RCC 7860 (cell line): Measurements from ENCODE around the gene ZNF397.

Experiments used
- DNase-seq: peaks from one replicate; pipeline ENCODE4 v3.0.0-alpha.2; 2015; ENCODE audit warnings: low spot score
- FAIRE-seq: peaks from 2 replicates; lab custom pipeline; 2012; peaks lifted over from hg19 to GRCh38; lab: Jason Lieb, UNC

Gene ZNF397

GRCh38 chr18:35245719-35246317 is 5.0 kb downstream of the ZNF397 start:
- no peak for FAIRE-seq
- no peak for DNase-seq

GRCh38 chr18:35246831-35247230 is 6.0 kb downstream of the ZNF397 start:
- no peak for DNase-seq
- FAIRE-seq, result no peak

DNA sequence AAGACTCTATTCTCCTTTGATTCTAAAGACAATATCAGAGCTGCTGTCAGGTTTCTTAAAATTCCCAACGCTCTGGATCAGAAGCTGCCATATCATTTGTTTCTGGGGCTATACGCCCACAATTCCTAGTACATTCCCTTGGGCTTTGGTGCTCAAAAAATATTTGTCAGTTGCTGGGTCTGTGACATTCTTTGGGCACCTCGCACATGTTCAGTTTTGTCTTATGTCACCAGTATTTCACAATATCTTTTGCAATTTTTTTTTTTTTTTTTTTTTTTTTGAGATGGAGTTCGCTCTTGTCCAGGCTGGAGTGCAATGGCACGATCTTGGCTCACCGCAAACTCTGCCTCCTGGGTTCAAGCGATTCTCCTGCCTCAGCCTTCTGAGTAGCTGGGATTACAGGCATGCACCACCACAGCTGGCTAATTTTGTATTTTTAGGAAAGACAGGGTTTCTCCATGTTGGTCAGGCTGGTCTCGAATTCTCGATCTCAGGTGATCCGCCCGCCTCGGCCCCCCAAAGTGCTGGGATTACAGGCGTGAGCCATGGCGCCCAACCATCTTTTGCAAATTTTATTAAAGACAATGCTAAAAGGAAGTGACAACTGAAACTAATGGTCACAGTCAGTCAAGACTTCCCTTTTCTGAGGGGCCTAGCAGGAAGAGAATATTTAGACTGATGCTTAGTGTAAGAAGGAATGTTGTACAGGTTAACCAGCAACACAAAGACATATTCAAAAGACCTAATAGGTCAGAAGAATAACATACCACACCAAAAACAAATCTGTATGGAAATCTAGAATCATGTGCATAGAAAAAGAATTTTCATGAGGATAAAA is 6.8 kb downstream of the ZNF397 start:
- FAIRE-seq (no peak), DNase-seq (no peak)

DNA sequence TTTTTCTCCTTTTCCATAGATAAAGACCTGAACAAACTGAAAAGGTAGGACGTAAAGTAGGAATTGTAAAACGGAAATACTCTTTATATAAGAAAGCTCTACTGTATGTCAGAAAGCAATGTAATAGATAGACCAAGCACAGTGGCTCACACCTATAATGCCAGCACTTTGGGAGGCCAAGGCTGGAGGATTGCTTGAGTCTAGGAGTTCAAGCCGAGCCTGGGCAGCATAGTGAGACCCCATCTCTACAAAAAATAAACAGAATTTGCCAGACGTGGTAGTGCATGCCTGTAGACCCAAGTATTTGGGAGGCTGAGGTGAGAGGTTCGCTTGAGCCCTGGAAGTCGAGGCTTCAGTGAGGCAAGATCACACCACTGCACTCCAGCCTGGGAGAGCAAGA is 7.6 kb downstream of the ZNF397 start:
- no peak for FAIRE-seq
- no peak for DNase-seq

DNA sequence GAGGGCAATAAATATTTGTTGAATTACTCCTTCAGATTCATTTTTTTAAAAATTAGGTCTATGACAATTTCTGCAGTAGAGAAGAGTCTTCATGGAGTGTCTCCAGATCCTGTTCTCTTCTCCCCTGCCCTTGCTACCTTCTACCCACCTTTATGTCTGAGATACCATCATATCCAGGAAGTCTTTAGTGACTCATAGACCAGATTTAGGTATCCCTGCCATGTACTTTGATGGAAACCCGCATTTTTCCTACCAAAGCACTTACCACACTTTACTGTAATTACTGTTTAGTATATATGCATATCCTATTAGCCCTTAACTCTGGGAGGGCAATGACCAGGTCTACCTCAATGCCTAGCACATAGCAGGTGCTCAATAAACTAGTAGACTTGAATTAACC is 11.6 kb downstream of the ZNF397 start:
- DNase-seq (no peak), FAIRE-seq (no peak)

GRCh38 chr18:35253655-35254287 is 12.9 kb downstream of the ZNF397 start:
- FAIRE-seq (no peak), DNase-seq (no peak)

- DNase-seq (no peak), FAIRE-seq (no peak)
Measured at GRCh38 chr18:35256947-35257346, 16.1 kb downstream of the ZNF397 start.

- DNase-seq (no peak), FAIRE-seq (no peak)
Measured at GRCh38 chr18:35264409-35264808, 23.6 kb downstream of the ZNF397 start.

- DNase-seq, result no peak
- no peak for FAIRE-seq
Measured at GRCh38 chr18:35267161-35267651, 26.4 kb downstream of the ZNF397 start.

DNA sequence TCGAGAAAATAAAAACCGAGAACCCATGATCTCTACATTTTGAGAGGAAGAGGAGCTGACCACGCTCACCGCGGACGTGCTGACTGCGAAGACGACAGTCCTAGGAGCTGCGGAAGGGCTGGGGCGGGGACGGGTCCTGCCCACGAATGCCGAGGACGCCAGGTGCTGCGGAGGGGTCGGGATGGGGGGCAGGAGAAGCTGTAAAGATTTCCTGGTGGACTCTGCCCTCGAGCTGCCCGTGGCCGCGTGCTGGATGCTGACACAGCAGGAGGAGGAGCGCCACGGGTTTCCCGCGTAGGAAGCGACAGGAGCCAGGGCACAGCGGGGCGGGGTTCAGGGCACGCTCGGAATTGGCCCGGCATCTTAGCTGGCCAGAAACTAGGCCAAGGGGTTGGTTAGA is 27.0 kb downstream of the ZNF397 start:
- DNase-seq, result no peak
- FAIRE-seq, result no peak

DNA sequence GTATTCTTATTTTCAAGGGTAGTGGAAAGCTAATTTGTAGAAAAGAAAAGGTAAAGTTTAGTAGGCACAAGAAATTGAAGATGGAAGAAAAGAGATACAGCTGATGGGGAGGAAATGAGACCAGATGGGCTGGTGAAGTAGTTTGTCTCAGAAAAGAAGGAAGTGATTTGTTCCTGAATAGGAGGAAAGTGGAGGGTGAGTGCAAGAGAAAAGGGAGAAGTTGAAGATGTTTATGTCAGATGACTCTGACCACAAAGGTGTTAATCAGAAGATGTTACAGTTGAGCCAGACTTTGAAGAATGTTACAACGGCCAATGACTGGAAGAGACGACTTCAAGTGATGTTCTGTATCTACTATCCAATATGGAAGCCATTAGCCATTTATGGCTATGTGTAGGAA is 28.0 kb downstream of the ZNF397 start:
- FAIRE-seq, result no peak

GRCh38 chr18:35271656-35272055 is 30.8 kb downstream of the ZNF397 start:
- no peak for DNase-seq
- FAIRE-seq, result no peak

More for the DNA sequence above, 28.0 kb downstream of the ZNF397 start:
- no peak for DNase-seq

DNA sequence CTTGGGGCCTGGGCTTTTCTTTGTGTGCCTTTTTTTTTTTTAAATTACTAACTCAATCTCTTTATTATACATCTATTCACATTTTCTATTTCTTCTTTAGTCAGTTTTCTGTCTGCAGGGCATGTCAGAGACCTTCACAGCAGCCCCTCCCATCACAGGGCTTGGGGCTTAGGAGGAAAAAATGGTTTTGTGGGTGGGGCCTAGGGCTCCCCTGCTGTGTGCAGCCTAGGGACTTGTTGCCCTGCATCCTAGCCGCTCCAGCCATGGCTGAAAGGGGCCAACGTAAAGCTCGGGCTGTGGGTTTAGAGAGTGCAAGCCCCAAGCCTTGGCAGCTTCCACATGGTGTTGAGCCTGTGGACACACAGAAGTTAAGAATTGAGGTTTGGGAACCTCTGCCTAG is 35.4 kb downstream of the ZNF397 start:
- FAIRE-seq, result no peak
- no peak for DNase-seq

- FAIRE-seq, result no peak
- no peak for DNase-seq
Measured at GRCh38 chr18:35277633-35278032, 36.8 kb downstream of the ZNF397 start.

- no peak for FAIRE-seq
- no peak for DNase-seq
Measured at GRCh38 chr18:35278085-35278484, 37.3 kb downstream of the ZNF397 start.

DNA sequence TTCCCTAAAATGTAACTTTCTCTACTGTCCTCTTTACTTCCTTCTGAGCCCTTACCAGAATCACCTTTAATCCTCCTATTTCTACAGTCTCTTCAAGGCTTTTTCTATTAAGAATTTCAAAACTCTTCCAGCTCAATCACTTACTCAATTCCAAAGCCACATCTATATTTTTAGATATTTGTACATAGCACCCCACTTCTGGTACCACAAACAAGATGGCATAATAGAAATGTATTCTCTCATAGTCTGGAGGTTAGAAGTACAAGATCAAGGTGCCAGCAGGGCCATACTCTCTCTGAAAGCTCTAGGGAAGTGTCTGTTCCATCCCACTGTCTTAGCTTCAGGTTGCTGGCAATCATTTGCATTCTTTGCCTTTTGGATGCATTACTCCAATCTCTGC is 38.1 kb downstream of the ZNF397 start:
- no peak for FAIRE-seq
- no peak for DNase-seq

DNA sequence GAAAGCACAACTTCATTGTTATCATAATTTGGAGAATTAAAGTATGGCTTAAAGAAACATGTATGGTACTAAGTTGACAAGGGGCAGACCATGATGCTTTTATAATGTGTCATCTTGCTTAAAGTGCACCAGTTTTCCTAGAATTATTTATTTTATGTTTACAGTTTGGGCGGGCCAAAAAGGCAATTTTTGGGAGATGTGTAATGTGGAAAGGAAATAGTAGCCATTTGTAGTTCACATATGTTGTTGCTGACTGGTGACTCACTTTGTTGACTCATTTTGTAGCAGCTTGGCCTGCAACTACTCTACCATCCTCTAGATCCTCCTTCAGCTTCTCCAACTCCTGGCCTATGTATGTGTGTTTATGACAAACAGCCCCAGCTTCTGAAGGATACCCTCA is 41.5 kb downstream of the ZNF397 start:
- no peak for FAIRE-seq
- no peak for DNase-seq

DNA sequence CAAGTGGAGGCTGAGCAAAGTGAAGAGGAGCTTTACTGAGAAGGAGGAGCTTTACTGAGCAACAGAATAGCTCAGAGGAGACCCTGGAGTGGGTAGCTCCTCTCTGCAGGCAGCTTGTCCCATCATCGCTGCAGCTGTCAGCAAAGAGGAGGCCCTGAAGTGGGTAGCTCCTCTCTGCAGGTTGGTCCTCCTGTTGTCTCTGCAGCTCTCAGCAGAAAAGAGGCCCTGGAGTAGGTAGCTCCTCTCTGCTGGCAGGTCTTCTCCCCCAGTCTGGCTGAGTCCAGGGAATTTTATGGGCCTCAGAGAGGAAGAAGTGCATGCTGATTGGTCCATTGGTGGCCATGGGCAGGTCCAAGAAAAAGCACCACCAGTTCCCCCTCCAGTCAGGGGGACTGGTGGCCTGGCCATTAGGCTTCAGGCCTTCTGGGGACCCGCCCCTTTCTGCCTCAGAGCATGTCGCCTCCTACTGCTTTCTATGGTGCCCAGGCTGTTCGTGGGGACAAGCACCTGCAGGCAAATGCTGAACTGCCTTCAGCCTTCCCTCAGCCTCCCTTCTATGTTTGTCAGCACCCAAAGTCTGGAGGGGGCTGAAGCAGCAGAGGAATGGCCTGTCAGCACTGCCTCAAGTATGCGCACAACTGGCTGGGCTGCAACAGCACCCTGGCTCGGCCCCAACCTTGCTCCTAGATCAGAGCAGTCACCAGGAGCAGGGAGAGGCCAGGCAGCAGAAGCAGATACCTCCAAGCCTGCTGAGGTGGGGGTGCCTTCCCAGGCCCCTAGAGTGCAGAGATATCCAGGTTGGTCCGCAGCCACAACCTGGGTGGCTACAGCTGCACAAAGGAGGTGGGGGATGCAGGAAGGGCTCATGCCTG is 43.3 kb downstream of the ZNF397 start:
- DNase-seq (no peak), FAIRE-seq (no peak)

DNA sequence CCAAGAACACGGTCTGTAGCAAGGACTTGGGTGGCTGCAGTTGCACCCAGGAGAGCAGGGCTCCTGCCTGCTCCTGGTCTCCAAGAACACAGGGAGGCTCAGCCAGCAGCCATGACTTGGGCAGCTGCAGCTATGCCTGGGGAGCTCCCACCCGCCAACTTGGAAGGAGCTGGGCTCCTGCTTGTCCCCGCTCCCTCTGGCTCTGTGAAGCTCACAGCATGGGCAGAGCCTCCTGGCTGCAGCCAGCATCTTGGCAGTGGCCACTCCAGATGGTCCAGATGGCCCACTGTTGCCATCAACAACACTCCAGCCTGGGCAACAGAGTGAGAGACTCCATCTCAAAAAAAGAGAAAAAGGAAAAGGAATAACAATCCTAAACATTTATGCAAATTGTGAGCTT is 44.0 kb downstream of the ZNF397 start:
- no peak for FAIRE-seq
- DNase-seq, result no peak

DNA sequence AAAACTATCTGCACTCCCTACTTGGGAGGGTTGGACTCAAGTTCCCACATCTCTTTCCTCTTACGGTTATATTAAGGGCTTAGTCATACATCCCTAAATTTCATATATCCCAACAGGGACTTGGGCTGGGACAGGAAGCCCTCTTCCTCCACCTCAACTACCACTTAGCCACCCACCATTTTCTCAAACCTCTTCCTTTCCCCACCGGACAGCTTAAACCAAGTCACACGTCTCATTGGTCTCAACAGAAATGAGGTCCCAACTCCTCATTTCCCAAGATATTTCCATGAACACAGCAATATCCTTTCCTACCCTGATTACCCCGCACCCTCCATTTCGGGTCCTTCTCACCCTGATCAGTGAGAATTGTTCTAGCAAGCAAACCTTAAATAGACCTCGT is 48.5 kb downstream of the ZNF397 start:
- no peak for DNase-seq
- FAIRE-seq, result no peak

DNA sequence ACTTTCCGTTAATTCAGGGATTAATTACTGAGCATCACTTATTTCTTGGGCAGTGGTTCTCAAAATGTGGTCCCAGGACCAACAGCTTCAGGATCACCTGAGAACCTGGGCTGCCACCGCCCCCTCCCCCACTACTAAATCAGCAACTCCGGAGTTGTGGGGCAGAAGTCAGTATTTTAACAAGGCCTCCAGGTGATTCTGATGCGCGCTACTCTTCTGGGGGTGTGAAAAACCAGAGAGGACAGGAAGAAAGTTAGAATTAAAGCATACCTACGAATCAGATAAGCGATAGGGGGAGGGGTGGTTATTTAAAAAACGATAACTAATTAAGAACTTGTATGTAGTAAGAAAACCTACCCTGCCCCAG is 48.9 kb downstream of the ZNF397 start:
- FAIRE-seq, result no peak
- no peak for DNase-seq
